NCI-H748 treated with DMSO at 0.1 percent for 48 hours (cell line): ENCODE measurements around the gene SLC12A9.

Experiments
- DNase-seq: peaks from one replicate; lab custom pipeline; 2025; lab: John Stamatoyannopoulos, UW

The SLC12A9 gene

GRCh38 chr7:100882785-100883526 lies 30.4 kb downstream of the SLC12A9 start:
- no peak for DNase-seq

- no peak for DNase-seq
Observed at GRCh38 chr7:100884736-100885439, 32.4 kb downstream of the SLC12A9 start.

GRCh38 chr7:100885440-100886141 lies 33.1 kb downstream of the SLC12A9 start:
- no peak for DNase-seq

DNA sequence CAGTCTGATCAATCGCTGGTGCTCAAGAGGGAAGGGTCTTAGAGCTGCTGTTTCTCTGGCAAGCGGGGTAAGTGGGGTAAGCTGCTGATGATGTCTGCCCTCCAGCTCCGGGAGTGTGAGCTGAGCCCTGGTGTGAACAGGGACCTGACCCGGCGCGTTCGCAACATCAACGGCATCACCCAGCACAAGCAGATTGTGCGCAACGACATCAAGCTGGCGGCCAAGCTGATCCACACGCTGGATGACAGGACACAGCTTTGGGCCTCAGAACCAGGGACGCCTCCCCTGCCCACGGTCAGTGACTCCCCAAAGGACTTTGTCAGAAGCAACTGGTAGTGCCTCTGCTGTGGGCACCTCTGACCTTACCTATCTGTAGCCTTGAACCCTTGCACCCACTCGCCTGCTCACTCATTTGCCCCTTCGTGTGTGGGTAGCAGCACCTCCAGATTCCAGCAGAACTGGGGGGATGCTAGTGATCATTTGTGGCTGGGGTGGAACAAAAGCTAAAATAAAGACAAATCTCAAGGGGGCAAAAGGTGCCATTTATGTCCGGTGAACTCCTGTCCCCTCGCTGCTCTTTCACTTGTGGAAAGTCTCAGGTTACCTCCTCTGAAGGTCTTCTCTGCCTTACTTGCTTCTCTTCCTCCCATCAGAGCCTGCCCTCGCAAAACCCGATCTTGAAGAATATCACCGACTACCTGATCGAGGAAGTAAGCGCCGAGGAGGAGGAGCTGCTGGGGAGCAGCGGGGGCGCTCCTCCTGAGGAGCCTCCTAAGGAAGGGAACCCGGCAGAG lies 33.8 kb downstream of the SLC12A9 start:
- no peak for DNase-seq

- DNase-seq = no peak
Observed at GRCh38 chr7:100886936-100887515, 34.5 kb downstream of the SLC12A9 start.

DNA sequence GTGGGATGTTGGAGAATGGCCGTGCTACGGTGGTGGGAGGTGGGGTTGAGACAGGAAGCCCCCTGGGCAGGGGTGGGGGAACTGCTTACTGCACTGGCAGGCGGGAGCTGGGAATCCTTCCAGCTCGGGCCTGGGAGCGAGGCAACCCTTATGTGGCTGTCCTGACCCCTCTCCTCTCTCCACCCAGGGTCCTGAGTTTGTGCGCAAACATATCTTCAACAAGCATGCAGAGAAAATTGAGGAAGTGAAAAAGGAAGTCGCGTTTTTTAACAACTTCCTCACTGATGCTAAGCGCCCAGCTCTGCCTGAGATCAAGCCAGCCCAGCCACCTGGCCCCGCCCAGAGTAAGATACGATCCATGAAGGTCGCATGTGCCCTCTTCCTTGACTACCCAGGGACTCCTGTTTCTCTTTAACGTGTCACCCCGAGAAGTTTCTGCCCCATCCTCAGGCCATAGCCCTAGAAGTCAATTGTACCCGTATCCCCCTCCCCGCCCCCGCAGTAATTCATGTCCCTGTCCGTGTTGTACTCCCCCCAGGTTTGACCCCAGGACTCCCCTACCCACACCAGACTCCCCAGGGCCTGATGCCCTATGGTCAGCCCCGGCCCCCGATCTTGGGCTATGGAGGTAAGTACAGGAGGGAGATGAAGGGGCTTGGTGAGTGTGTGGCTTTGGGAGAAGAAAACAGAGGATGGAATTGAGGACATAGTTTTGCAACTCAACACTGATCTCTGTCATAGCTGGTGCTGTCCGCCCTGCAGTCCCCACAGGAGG lies 35.2 kb downstream of the SLC12A9 start:
- DNase-seq = no peak

- no peak for DNase-seq
Observed at GRCh38 chr7:100888291-100888987, 35.9 kb downstream of the SLC12A9 start.

GRCh38 chr7:100888988-100889750 lies 36.7 kb downstream of the SLC12A9 start, which contains the start of gene UFSP1:
UFSP1 (minus strand) TSS chr7:100889715; CDS start chr7:100889271, 444 bp downstream.
- no peak for DNase-seq

GRCh38 chr7:100890653-100891567 lies 38.4 kb downstream of the SLC12A9 start:
- no peak for DNase-seq

GRCh38 chr7:100891568-100892247 lies 39.2 kb downstream of the SLC12A9 start:
- no peak for DNase-seq

GRCh38 chr7:100892364-100893317 lies 40.1 kb downstream of the SLC12A9 start:
- no peak for DNase-seq

DNA sequence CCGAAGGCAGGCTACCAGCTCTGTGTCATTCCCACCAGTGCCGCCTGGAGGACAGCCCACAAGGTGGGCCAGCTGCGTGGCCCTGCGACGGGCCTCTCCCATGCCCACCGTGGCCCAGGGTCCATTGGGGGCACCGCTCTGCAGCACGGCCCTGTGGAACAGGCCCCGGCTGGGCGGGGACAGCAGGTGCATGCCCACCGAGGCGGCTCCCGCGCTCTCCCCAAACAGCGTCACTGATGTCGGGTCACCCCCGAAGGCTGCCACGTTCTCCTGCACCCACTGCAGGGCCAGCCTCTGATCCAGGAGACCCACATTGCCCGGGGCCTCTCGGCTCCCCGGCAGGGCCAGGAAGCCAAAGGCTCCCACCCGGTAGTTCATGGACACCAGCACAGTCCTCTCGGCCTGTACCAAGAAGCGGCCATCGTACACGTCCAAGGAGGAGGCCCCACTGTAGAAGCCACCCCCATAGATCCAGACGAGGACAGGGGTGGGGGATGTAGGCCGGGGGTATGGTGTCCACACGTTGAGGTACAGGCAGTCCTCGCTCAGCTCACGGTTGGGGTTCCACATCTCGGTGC lies 40.9 kb downstream of the SLC12A9 start:
- DNase-seq = no peak

DNA sequence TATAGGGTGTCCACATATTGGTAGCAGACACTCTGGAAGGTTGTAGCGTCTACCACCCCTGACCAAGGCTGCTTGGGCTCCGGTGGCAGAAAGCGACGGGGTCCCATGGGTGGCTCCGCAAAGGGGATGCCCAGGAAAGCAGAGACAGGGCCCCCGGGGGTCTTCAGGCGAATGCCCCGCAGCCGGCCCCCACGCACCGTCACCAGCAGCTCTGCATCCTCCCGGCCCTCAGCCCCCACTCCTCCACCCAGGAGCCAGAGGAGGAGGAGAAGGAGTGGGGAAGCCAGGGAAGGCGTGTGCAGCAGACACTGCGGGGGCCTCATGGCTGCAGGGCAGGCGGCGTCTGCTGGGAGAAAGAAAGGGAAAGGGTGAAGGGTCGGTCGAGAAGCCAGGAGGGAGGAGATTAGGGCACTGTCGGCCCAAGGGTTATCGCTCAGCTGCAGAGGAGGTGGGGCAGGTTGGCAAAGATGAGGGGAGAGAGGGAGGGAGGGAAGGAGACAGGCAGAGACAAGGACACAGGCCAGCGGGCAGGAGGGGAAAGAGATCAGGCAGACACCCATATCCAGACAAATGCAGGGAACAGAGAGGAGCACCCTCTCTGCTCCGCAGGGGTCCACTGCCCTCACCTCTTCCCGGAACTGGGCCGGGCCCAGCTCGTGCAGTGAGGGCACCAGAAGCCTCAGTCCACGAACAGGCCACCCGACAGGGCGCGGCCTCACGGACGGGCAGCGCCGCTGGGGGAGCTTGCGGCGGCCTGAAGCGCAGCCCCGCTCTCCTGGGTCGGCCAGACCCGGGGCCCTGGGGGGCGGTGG lies 41.6 kb downstream of the SLC12A9 start:
- no peak for DNase-seq

GRCh38 chr7:100894860-100895700 lies 42.6 kb downstream of the SLC12A9 start:
- DNase-seq = no peak

DNA sequence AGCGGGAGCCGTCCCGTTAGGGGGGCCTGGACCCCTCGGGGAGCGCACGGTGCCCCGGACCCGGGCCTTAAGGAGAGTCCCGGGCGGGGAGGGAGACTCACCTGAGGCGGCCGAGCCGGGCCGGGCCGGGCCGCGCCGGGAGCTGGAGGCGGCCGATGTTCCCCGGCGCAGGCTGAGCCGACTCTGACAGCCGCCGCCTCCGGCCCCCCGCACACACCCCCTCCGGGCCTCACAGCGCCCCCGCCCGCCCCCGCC lies 43.1 kb downstream of the SLC12A9 start, which contains the start of gene ACHE:
TSS of gene ACHE (minus strand) at position 188 of the 255 bp plus-strand sequence. CDS start 1,656 bp downstream, outside the sequence.
- no peak for DNase-seq
